KMS-11 (cell line): ENCODE results near the gene SPNS2.

ENCODE experiments used
- H2AFZ ChIP-seq: fragments of 200-600 bp; sonication (generic); 2 replicates; pipeline ENCODE4 v1.6.1; 2016; ENCODE audit warnings: antibody characterized with exemption, mixed run types, low read depth
- H3K27ac ChIP-seq: fragments of 200-600 bp; sonication (generic); 2 replicates; pipeline ENCODE4 v1.6.1; 2016; ENCODE audit warnings: mild to moderate bottlenecking, mixed run types
- H3K27me3 ChIP-seq: fragments of 200-600 bp; sonication (generic); 2 replicates; pipeline ENCODE4 v1.6.1; 2017; ENCODE audit warnings: mild to moderate bottlenecking, low read depth, mixed run types, moderate library complexity; ENCODE audit not compliant: insufficient read depth
- H3K36me3 ChIP-seq: fragments of 200-600 bp; sonication (generic); 2 replicates; pipeline ENCODE4 v1.6.1; 2017; ENCODE audit warnings: mild to moderate bottlenecking, mixed run types; ENCODE audit not compliant: insufficient read depth
- H3K4me1 ChIP-seq: fragments of 200-600 bp; sonication (generic); 2 replicates; pipeline ENCODE4 v1.6.1; 2016; ENCODE audit warnings: mild to moderate bottlenecking, low read depth, mixed run types; ENCODE audit not compliant: poor library complexity, severe bottlenecking
- H3K4me2 ChIP-seq: fragments of 200-600 bp; sonication (generic); 2 replicates; pipeline ENCODE4 v1.7.0; 2016; ENCODE audit warnings: mild to moderate bottlenecking, mixed run types
- H3K4me3 ChIP-seq: fragments of 200-600 bp; sonication (generic); IDR thresholded peaks from 2 replicates; pipeline ENCODE4 v1.6.1; 2017; ENCODE audit warnings: low read depth, low read length, mixed read lengths; ENCODE audit not compliant: insufficient read depth
- H3K79me2 ChIP-seq: fragments of 200-600 bp; sonication (generic); 2 replicates; pipeline ENCODE4 v1.6.1; 2016; ENCODE audit warnings: low read depth, mixed run types; ENCODE audit not compliant: insufficient read depth
- H3K9ac ChIP-seq: fragments of 200-600 bp; sonication (generic); 2 replicates; pipeline ENCODE4 v1.6.1; 2016; ENCODE audit warnings: mild to moderate bottlenecking, mixed run types
- H4K20me1 ChIP-seq: fragments of 200-600 bp; sonication (generic); 2 replicates; pipeline ENCODE4 v1.6.1; 2016; ENCODE audit warnings: mild to moderate bottlenecking, mixed run types; ENCODE audit not compliant: insufficient read depth
- CTCF ChIP-seq: fragments of 200-600 bp; sonication (generic); conservative IDR thresholded peaks from 2 replicates; pipeline ENCODE4 v1.6.1; 2017; ENCODE audit warnings: low read depth, mild to moderate bottlenecking, antibody characterized with exemption, low read length, moderate library complexity, mixed read lengths

Gene SPNS2

DNA sequence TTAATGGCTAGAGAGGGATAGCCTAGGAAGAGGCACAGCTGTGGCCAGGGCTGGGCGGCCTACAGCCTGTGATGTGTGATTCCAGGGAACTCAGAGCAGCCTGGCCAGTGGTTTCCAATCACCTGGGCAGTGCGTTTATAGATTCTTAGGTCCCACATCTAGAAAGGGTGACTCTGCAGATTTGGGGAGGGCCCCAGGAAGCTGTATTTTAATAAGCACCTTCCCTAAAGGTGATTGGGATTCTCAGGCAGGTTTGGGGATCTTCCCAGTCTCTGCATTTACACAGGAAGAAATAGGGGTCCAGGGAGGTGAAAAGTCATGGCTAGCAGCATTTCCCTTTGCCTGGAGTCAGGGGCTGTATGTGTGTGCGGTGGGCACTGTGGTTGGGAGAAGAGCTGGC lies 9.5 kb downstream of the SPNS2 start:
- no peaks in the 10 kb centered on the region for H3K4me1 ChIP-seq

DNA sequence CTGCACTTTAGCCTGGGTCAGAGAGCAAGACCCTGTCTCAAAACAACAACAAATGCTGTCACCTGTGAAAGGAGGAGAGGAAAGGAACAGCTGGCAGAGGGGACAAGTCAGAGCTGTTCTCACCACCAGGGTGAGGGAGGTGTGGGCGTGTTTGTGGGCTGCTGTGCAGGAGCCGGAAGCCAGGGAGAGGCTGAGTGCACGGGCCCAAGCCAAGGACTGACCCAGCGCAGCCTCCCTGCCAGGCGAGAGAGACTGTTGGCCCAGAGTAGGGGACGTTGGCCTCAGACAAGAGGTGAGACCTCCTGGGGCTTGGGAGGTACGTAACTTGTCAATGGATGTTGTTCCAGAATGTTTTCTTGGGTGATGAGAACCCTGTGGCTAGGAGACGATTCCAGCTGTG lies 10.7 kb downstream of the SPNS2 start:
- Histone ChIP-seq H3K4me3 (no peak overlapping the region), H3K4me2 (no peak overlapping the region)

More for the DNA sequence above, 9.5 kb downstream of the SPNS2 start:
- H2AFZ ChIP-seq = no peak overlapping the region
- no peaks in the 10 kb centered on the region for H3K36me3 ChIP-seq
- H3K4me2 ChIP-seq = no peak overlapping the region
- H3K27me3 ChIP-seq = peaks cover 10% of the 10 kb centered on the region; the same call in 1 of the 2 replicates
- no peak overlapping the region for H3K4me3 ChIP-seq
- no peak for TF ChIP-seq CTCF
- no peak overlapping the region for H3K9ac ChIP-seq
- no peak overlapping the region for H3K27ac ChIP-seq
- H4K20me1 ChIP-seq = no peaks in the 10 kb centered on the region
- no peaks in the 10 kb centered on the region for H3K79me2 ChIP-seq

GRCh38 chr17:4509923-4510617 lies 11.4 kb downstream of the SPNS2 start:
- no peaks in the 10 kb centered on the region for H4K20me1 ChIP-seq
- no peak overlapping the region for H3K9ac ChIP-seq
- H2AFZ ChIP-seq = no peak overlapping the region
- H3K27me3 ChIP-seq = peaks cover 4% of the 10 kb centered on the region; the same call in 1 of the 2 replicates
- no peak overlapping the region for H3K27ac ChIP-seq
- no peaks in the 10 kb centered on the region for H3K79me2 ChIP-seq
- H3K36me3 ChIP-seq = no peaks in the 10 kb centered on the region
- no peaks in the 10 kb centered on the region for H3K4me1 ChIP-seq
- no peak for TF ChIP-seq CTCF
- no peak overlapping the region for H3K4me3 ChIP-seq
- no peak overlapping the region for H3K4me2 ChIP-seq

More for the DNA sequence above, 10.7 kb downstream of the SPNS2 start:
- no peak overlapping the region for H2AFZ ChIP-seq
- H3K9ac ChIP-seq = no peak overlapping the region
- TF ChIP-seq CTCF = no peak
- H3K36me3 ChIP-seq = no peaks in the 10 kb centered on the region
- no peaks in the 10 kb centered on the region for H3K4me1 ChIP-seq
- no peak overlapping the region for H3K27ac ChIP-seq
- H3K27me3 ChIP-seq = peaks cover 6% of the 10 kb centered on the region; the same call in 1 of the 2 replicates
- H4K20me1 ChIP-seq = no peaks in the 10 kb centered on the region
- no peaks in the 10 kb centered on the region for H3K79me2 ChIP-seq

DNA sequence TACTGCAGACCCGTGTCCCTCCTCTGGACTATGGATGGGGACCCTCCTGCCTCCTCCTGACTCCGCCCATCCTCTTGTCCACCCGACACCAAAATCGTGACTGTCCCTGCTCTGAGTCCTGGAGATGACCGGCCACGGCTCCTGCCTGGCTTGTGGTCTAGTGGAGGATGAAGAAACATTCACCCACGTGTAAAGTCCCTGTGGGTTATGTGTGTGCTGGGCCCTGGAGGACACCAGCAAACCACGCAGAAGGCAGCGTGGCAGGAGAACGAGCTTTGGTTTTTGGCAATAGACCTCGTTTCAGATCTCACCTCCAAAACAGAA lies 11.9 kb downstream of the SPNS2 start:
- H3K4me2 ChIP-seq = no peak overlapping the region
- no peaks in the 10 kb centered on the region for H3K4me1 ChIP-seq
- no peak for TF ChIP-seq CTCF
- H2AFZ ChIP-seq = no peak overlapping the region
- no peaks in the 10 kb centered on the region for H3K79me2 ChIP-seq
- H4K20me1 ChIP-seq = no peaks in the 10 kb centered on the region
- H3K27me3 ChIP-seq = peaks cover 4% of the 10 kb centered on the region; the same call in 1 of the 2 replicates
- H3K9ac ChIP-seq = no peak overlapping the region
- H3K4me3 ChIP-seq = no peak overlapping the region
- no peak overlapping the region for H3K27ac ChIP-seq
- no peaks in the 10 kb centered on the region for H3K36me3 ChIP-seq
